SK-N-SH treated with all-trans-retinoic acid at 6 μM for 48 hours (cell line): ENCODE data around the gene FAM98A.

Source experiments
- ISL1 ChIP-seq: fragments of 250-450 bp; sonication (Bioruptor Pico); IDR thresholded peaks from 2 replicates; pipeline ENCODE4 v2.1.2; 2022; ENCODE audit warnings: mild to moderate bottlenecking, moderate library complexity
- OSR1 ChIP-seq: fragments of 250-450 bp; sonication (Bioruptor Pico); IDR thresholded peaks from 2 replicates; pipeline ENCODE4 v1.8.0; 2022; ENCODE audit warnings: moderate library complexity, mild to moderate bottlenecking, inconsistent platforms
- RARB ChIP-seq: fragments of 250-450 bp; sonication (Bioruptor Pico); IDR thresholded peaks from 2 replicates; pipeline ENCODE4 v1.8.0; 2021; ENCODE audit warnings: mild to moderate bottlenecking, moderate library complexity
- ZFP3 ChIP-seq: fragments of 250-450 bp; sonication (Bioruptor Pico); IDR thresholded peaks from 2 replicates; pipeline ENCODE4 v1.5.0; 2020; ENCODE audit warnings: mild to moderate bottlenecking, moderate library complexity

- TF ChIP-seq ISL1 (CRISPR knock-in tag) = no peak
- TF ChIP-seq RARB (CRISPR knock-in tag) = no peak
- no peak for TF ChIP-seq ZFP3 (CRISPR knock-in tag)
- no peak for TF ChIP-seq OSR1
Measured at GRCh38 chr2:33535421-33535820, 63.7 kb downstream of the FAM98A start.
